ENCODE measurements around the gene SPATA20. TPM values are rescaled to one million over a fixed set of nuclear protein-coding genes. Genes with fewer than 3 reads are reported as not detected.

The SPATA20 gene
- total and polyA plus RNA-seq, 12 donors: 12.6 to 88.4 (median 63.3) TPM

DNA sequence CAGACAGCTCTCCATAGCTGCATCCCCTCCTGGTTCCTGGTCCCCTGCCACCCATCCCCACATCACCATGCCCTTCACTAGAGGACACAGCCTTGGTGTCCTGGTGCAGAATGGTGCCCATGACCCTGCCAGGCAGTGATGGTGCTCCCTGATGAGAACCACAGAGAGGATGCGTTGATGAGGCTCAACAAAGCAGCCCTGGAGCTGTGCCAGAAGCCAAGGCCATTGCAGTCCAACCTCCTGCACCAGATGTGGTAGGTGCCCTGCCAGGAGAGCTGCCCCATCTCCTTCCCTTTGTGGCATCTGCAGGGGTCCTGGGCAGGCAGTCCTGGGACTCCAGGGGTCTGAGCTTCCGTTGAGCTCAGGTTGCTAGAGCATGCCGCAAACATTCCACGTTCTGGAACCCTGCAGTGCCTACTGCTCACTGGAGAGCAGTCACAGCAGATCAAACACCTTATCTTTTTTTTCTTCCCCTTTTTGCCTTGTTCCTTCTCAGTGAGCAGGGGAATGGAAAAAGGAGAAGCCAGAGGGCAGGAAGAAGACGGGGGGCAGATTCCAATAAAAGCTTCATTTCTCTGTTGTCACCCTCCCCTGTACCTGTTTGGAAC lies 19.7 kb upstream of the SPATA20 start:
- peak in 1 of 8 donors; percentile 7 for ATAC-seq
- Histone ChIP-seq H3K9me3 (no peaks in the 10 kb centered on the region), H3K4me1 (peaks cover 0 to 4% (median under 1%) of the 10 kb centered on the region in 9 donors), H3K27me3 (peaks cover 0 to 28% (median 17%) of the 10 kb centered on the region in 7 donors), H3K36me3 (no peaks in the 10 kb centered on the region), H3K27ac (no peak overlapping the region), H3K4me3 (no peak overlapping the region)
- 62 to 76% methylated on average over 5 of the region's 5 CpGs for WGBS, 2 donors
- no peak for DNase-seq
- TF ChIP-seq, protein P1, sequence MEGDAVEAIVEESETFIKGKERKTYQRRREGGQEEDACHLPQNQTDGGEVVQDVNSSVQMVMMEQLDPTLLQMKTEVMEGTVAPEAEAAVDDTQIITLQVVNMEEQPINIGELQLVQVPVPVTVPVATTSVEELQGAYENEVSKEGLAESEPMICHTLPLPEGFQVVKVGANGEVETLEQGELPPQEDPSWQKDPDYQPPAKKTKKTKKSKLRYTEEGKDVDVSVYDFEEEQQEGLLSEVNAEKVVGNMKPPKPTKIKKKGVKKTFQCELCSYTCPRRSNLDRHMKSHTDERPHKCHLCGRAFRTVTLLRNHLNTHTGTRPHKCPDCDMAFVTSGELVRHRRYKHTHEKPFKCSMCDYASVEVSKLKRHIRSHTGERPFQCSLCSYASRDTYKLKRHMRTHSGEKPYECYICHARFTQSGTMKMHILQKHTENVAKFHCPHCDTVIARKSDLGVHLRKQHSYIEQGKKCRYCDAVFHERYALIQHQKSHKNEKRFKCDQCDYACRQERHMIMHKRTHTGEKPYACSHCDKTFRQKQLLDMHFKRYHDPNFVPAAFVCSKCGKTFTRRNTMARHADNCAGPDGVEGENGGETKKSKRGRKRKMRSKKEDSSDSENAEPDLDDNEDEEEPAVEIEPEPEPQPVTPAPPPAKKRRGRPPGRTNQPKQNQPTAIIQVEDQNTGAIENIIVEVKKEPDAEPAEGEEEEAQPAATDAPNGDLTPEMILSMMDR (IDR thresholded peaks at IDR 0.05): no peak
- intact Hi-C loops (cut with DNase I): no loop called here

DNA sequence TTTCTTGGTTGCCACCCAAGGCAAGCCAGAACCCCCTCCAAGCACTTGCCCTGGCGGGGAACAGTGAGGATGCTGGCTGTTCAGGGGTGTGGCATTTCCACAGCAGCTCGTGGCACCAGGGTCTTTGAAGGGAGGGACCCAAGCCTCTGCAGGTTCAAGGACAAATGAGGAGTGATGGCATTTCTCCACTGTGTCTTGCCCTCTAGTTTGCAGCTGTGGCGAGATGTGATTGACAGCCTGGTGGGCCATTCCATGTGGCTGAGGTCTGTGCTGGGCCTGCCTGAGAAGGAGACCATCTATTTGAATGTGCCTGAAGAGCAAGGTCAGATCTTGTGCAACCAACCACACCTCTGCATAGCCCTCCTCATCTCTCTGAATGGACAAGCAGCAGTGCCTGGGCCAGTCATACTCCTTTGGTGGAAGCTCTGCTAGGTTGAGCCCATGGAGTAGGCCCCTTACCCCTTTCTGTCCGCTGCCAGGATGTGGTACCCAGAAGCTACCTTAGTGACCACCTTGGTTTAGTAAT lies 19.0 kb upstream of the SPATA20 start:
- peaks cover 0 to 11% (median 7%) of the 10 kb centered on the region in 9 donors for H3K4me1 ChIP-seq
- H3K27ac ChIP-seq: no peak overlapping the region
- H3K4me3 ChIP-seq: no peak overlapping the region
- no peaks in the 10 kb centered on the region for H3K36me3 ChIP-seq
- WGBS, 2 donors: 75 to 90% methylated on average over 4 of the region's 4 CpGs
- H3K27me3 ChIP-seq: peaks cover 0 to 35% (median 24%) of the 10 kb centered on the region in 7 donors
- intact Hi-C loops (cut with DNase I): no loop called here
- H3K9me3 ChIP-seq: no peaks in the 10 kb centered on the region
- TF ChIP-seq, protein P1 (IDR thresholded peaks at IDR 0.05): no peak
- DNase-seq (no peak), ATAC-seq (no peak)

DNA sequence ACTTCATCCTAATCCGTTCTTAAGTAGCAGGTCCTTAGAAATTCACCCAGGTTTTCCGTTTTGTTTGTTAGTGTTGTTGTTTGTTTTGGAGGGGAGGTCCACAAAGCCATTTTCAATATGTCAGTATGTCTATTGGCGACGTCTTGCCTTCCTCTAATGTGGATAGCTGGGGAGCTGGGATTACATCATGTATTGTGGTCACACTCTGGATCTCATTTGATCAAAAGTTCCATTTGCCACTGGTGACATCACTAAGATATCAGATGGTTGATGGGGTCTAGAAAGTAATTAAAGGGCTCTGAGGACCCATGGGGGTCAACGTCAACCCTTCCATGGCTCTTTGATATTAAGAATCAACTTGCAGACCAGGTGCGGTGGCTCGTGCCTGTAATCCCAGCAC lies 17.1 kb upstream of the SPATA20 start:
- no peaks in the 10 kb centered on the region for H3K36me3 ChIP-seq
- 90 to 91% methylated on average over 7 of the region's 7 CpGs for WGBS, 2 donors
- intact Hi-C loops (cut with DNase I): loop anchor here in 2 of 10 donors (5.0 to 10.0 kb wide), 2 partner anchors 45 to 508 kb away; no protein-coding TSS in a partner anchor
- TF ChIP-seq, protein P1 (IDR thresholded peaks at IDR 0.05): no peak
- DNase-seq: no peak
- no peaks in the 10 kb centered on the region for H3K9me3 ChIP-seq
- H3K27me3 ChIP-seq: peaks cover 0 to 43% (median 25%) of the 10 kb centered on the region in 7 donors
- H3K4me1 ChIP-seq: peaks cover 3 to 30% (median 19%) of the 10 kb centered on the region in 9 donors
- no peak overlapping the region for H3K27ac ChIP-seq
- H3K4me3 ChIP-seq: no peak overlapping the region
- ATAC-seq: no peak

DNA sequence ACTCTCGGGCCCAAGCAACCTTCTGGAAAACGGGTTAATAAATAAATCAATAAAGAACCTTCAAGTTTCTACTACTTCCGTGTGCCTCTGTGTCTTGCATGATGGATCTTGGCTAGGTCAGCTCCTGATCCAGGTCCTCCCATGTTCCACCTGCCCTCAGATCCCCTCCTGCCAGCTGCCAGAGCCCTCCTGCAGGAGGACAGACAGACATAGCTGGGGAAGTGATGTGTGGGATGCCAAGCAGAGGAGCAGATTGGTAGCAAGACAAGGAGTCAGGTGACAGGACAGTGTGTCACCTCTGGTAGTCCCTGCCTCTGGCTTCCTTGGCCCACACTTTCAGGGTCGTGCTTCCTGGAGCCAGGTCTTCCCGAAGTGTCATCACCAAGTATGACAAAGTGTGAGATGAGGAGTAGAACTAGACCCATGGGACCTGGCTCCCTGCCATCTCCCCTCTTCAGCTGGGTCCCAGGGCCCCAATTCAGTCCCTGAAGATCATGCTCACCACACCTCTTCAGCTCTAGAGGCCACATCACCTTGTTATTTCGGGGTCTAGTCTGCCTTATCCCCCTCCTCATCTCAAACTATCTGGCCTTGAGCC lies 15.4 kb upstream of the SPATA20 start:
- ATAC-seq (no peak), DNase-seq (no peak)
- Histone ChIP-seq H3K27me3 (peaks cover 0 to 45% (median 25%) of the 10 kb centered on the region in 7 donors), H3K4me3 (no peak overlapping the region), H3K36me3 (peaks cover 0 to under 1% (median 0%) of the 10 kb centered on the region in 9 donors), H3K9me3 (no peaks in the 10 kb centered on the region), H3K4me1 (peaks cover 3 to 33% (median 19%) of the 10 kb centered on the region in 9 donors), H3K27ac (no peak overlapping the region)
- TF ChIP-seq, protein P1 (IDR thresholded peaks at IDR 0.05): no peak
- WGBS, 2 donors: 58 to 62% methylated on average over 6 of the region's 6 CpGs
- intact Hi-C loops (cut with DNase I): loop anchor here in 2 of 10 donors (5.0 to 10.0 kb wide), 2 partner anchors 47 to 509 kb away; no protein-coding TSS in a partner anchor

Measured in heart right ventricle (tissue), 16 donors.